Stimulated activated CD4-positive, alpha-beta T cell treated with anti-CD3 and anti-CD28 coated beads, Interleukin-1b, Interleukin-23, amount 100 ng/mL, for 1 hour (primary cell): ENCODE results near the gene CACNA1D.
"Not testable (repeated sequence)": the region's sequence is repeated elsewhere in the genome, so short reads cannot be mapped to it uniquely, and the experiment has no call there.

Experiments used
- DNase-seq, 2 donors: peaks; one replicate each; pipeline ENCODE4 v3.0.0-alpha.2; 2020; ENCODE audit warnings: low read depth in 2 of 2

CACNA1D gene

DNA sequence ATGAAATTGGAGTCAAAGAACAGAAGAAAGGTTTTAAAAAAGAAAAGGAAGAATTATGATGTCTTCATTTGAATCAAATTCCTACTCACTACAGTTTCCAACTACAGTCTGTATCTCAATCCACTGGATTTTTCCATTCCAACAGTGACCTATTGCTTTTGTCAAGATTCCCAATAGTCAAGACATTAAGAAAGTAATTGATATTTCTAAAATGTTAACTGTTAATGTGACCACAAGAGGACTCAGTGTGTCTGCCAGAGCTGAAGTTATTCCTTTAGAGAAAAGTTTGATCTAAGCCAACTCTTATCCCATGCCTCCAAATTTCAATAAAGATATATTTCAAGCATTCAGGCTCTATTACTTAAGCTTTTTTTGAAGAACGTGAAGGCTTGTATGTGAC, 163.2 kb downstream of the CACNA1D start:
- DNase-seq = no peak

DNA sequence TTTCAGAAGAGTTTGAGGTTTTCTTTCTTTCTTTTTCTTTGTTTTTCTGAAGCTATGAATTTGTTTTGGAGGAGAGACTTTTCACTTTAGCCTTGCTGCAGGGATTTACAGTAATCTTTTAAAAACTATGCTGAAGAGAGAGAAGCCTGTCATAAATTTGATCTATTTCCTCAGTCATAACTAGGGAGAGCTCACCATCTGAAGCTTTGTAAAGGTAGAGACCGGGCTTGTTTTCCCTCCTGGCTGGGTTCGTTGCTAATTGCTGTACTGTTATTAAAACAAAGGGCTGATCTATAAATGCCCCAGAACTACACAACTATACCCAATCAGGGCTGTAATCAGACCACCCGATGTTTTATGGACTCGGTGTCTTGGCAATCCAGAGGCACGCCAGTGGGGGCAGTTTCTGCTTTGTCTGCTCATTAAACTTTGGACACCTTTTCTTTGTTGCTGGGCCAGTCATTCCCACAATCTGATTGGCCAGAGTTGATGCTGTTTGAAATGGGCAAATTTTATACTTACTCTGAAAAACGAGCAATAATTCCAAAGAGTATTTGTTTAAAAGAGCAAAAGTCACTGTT, 164.3 kb downstream of the CACNA1D start:
- DNase-seq = no peak

DNA sequence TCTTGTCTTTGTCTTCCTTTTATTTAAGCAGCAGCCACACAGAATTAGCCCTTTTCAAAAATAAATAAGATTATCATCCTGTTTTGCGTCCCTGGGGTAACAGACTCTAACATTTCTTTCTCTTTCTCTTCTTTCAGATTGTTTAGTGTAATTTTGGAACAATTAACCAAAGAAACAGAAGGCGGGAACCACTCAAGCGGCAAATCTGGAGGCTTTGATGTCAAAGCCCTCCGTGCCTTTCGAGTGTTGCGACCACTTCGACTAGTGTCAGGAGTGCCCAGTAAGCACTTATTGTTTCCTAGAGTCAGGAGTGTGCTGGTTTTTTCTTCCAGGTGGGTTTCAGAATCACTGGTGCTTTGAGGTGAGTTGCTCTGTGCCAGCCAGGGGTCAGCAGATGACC, 165.6 kb downstream of the CACNA1D start:
- DNase-seq = no peak

DNA sequence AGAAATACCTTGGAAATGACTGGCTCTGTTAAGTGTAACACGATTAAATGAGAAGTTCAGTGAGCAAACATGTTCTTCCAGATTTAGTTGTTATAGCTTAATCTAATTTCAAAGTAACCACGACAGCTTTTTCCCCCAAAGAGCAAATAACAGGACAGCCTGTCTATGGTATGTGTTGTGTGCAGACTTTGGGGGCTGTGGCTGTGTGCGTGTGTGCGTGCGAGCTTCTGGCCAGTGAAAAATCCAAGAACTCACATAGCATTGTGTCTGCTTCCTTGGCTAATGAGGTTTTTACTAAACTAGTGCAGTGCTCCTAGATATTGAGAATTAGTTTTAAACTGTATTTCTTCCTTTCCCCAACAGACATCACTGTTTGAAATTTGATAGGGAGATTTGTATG, 167.1 kb downstream of the CACNA1D start:
- no peak for DNase-seq

DNA sequence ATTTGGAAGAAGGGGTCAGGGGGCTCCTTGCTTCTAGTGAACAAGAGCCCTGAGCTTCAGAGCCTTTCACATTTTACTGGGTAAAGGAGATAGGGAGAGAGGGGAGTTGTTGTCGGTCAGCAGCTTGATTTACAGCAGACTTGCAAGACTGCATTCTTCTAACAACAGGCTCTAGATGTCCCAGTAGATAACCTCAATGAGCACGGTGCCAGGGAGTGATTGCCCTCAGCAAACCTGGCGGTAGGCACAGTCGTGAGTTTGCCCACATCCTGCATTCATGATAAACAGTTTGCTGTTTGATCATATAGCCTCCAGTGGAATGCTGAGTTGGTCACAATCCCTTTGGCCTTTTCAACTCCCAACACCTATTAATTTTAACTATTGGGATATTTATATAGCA, 170.4 kb downstream of the CACNA1D start:
- DNase-seq = not testable (repeated sequence)

DNA sequence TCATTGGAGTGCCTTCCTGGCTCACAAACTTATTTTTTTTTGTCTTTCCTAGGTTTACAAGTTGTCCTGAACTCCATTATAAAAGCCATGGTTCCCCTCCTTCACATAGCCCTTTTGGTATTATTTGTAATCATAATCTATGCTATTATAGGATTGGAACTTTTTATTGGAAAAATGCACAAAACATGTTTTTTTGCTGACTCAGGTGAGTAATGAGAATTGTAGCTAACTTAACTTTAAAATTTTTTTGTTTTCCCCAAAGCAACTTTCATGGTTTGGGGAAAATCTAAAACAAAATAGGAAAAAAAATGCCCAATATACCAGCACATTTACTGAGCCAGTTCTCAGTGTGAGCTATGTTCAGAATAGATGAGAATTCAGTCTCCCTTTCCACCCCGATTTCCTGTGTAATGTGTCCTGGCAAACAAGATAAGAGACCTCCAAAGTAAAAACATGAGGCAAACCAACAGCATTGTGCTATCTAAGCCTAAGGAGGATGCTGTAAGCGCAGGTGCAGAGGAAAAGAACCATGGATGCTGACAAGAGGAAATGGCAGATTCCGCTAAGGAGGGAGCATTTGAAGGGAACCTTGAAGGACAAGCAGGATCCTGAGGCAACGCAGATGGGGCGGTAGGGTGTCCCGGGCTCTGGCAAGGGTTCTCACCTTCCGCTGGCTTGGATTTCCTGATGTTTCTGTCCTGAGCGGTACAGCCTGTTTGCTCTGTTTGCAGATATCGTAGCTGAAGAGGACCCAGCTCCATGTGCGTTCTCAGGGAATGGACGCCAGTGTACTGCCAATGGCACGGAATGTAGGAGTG, 171.4 kb downstream of the CACNA1D start:
- DNase-seq = no peak

DNA sequence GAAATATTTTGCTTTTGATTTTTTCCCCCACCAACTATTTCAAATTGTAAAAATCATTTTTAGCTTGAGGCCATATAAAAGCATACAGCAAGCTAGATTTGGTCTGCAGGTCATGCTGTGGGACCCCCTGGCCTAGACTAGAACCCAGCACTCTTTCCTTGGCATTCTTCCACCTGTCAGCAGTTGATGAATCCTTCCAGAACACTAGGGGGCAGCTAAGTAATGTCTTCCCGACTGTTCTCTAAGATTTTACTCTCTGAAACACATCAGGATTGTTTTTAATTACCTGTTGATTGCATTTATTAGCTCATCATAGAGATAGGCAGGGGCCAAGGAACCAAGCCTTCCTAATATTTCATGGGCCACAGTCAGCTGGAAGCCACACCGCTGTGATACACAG, 174.5 kb downstream of the CACNA1D start:
- no peak for DNase-seq

DNA sequence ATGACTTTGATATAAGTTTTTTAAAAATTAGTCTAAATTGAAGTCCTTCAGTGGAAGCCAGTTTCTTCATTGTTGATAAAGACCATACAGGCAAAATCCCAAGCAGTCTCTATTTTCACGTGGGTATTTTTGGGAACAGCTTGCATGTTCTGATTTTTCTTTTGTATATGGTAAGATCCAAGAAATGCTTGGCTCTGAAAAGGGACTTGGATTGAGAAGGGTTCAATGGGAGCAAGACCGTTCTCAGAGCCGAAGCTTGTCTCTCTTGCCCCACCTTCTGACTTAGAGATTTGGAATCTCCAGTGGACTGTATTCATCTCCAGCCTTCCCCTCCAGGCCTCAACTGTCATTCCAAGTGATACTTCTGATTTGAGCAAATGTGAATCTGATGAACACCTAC, 176.3 kb downstream of the CACNA1D start:
- DNase-seq = no peak

DNA sequence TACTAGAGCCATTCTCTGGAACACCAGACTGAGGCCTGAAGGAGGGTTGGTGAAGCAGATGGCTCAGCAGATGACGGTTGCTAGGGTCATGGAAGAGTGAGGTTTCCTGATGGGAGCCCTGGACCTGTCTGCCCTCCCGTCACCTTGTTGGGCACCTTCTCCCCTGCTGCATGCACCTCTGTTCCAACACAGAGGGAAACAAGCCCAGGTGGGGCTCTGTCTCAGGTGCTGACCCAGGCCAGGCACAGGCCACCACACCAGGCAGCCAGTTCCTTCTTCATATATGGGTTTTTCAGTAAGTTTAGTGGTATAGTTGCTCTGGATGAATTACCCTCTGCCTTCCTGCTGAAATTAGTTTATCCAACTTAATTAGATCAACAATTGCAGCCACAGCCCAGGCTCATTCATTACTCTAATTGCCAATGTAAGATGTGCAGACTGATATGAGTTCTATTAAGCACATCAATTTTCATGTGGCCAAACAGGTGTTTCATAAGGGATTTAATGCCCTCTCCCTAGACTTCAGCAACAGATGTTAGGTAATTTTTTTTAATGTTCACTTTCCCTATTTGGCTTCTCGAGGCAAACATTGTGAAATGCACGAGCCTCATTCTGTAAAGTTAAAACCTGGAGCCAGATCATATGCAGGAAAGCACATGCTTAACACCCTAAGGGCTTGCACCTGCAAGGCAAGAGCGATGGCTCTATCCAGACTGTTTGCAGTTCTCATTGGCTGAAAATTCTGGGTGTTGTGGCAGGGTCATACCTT, 177.0 kb downstream of the CACNA1D start:
- no peak for DNase-seq

DNA sequence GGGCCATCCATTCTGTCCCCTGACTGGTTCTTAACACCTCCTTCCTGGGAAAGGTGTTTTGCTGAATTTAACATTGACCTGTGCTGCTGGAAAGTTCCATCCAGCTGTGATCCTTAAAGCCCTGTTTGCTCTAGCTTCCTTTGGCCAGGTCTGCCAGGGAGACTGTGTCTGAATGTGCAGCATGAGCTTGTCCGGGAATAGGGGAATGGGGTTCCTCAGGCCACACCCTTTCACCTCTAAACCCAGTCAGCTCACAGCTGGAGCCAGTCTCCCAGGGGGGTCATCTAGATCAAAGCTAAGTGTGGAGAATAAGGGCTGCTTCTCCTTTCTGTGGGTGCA, 177.5 kb downstream of the CACNA1D start:
- DNase-seq = no peak

DNA sequence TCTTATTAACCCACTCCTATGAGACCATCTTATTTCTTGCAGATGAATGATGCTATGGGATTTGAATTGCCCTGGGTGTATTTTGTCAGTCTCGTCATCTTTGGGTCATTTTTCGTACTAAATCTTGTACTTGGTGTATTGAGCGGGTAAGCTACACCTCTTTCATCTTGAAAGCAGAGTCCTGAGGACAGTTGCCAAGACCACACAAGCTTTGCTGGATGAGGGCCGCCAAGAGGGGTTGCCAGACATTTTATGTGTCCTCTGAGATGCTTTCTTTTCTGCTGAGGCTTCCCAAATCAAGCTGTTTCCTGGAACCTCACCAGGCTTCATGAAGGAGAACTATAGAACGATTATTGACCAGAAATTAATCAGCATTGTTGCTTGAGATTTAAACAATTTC, 178.6 kb downstream of the CACNA1D start:
- DNase-seq = no peak

DNA sequence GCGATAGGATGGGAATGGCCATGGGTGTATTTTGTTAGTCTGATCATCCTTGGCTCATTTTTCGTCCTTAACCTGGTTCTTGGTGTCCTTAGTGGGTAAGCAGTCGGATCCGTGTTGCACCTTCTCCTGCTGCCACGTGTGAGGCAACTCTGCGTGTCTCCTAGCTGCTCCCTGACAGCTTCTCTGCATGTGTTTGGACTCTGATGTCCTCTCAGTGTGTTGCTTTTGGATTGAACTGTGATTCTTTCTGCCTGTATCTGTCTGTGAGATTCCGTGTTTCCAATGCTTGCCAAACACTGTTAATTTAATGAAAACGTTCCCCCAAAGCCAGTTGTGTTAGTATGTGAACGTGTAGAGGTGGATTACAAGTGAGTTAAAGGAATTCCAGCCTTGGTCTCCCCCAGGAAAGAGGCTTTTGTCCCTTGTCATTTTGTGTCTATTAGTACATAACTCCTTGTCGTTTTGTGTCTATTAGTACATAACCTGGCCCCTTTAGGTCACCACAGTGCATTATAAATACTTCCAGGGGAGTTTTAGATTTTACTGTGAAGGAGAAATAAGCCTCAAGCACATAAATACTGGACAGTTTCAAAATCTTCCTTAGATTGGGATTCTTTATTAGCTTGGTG, 179.4 kb downstream of the CACNA1D start:
- DNase-seq = no peak

DNA sequence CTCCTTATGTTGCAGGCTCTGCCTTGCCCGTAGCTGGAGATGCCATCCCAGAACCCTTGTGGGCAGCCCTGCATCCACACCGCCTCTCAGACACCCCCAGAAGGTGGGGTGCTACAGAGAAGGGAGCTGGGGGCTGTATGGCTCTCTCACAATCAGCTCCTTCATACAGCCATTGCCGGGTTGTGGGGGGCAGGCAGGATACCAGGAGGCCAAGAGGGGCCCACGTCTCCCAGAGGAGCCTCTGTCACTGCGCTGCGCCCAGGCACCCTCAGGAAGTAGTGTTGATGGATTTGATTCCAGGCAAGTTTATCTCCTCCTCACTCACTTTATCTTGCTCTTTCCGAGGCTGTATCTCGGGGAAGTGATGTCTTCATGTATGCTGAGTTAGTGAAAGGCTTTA, 180.2 kb downstream of the CACNA1D start:
- DNase-seq = no peak

DNA sequence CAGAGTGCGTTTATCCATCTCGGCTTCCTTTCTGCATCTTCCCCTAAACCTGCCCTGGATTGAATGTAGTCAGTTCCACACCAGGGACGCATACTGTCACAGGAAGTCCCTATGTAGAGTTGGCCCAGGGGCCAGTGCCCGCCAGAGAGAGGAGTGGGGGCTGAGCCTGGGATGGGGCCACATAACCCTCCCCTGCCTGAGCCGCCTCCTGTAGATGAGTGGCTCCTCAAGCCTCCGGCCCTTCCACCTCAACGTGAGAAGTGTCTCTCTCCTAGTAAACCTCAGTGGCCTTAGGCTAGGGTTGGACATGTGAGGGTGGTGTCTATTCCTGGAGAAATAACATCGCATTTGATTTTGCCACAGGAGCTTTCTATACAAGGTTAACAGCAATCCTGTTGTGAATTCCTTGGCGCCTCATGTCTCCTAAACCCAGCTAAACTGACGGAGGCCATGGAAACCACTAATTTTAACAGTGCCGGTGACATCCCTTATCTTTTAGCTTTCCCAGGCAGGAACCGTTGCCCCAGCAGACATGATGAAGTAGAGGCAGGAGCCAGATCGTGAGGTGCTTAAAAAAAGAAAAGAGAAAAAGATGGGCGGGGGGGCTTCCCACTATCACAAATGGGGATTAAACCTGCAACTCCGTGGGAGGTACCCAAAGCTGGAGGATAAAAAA, 180.7 kb downstream of the CACNA1D start:
- no peak for DNase-seq

DNA sequence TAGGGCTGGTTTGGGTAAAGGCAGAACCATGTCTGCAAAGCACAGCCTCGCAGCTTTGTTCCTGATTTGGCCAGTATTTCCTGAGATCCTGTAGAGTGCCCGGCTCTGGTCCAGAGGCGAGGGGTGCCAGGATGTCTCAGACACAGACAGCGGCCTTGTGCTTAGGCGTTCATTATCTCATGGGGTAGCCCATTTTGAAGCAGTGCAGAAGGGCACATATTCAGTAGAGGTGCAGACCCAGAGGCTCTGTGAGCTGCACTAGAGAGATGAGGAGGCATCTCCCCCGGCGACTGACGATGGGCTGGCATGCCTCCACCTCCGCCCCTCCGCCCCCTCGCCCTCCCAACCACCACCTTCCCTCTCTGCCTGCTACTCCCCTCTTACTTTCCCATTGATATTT, 181.5 kb downstream of the CACNA1D start:
- DNase-seq = no peak

DNA sequence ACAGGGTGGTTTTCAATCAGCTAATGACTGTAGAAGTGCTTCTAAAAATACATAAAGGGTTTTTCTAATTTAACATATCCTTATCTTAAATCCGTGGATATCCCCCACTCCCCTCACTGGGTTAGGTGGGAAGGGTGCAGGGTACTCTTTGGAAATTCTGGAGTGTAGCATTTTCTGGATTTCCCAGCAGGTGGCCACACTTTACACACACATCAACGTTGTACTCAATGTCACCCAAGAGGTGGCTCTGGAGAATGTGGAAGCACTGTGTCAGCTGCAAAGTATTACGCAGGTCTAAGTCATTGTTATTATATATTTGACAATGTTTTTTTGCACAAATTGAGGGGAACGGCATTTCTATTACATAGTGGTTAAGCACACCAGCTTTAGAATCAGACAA, 183.0 kb downstream of the CACNA1D start:
- DNase-seq = no peak

DNA sequence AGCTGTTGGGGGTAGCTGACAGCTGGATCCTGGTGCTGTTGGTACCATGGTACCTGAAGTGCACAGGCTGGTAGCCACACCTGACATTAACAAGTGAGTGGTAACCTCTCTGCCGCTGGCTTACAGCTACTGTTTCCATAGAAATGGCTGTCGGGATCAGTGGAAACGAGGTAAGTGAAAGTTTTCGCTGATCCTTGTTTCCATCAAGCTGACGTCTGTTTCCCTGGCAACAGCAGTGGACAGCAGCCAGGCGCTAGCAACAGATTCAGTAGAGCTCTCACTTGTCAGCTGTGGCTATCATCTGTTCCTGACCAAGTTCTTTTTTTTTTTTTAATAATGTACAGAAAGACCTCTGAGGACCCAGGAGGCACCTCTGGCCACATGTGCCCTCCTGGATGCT, 185.6 kb downstream of the CACNA1D start:
- no peak for DNase-seq

DNA sequence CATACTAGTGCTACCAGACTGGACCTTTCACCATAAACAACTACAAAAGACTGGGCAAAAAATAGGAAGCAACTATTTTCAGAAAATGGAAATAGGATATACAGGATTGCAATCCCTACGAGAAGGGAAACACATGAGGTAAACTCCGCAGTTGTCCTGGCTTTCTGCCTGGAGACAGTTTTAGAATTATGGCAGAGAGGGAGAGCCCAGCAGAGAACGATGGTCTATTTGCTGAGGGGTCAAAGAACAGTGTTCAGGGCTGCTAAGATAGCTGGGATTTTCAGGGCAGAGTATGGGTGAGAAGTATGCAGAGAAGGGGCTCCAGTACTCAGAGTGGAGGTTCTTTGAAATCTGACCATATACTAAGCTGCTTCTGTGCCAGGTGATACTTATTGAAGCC, 188.4 kb downstream of the CACNA1D start:
- no peak for DNase-seq

DNA sequence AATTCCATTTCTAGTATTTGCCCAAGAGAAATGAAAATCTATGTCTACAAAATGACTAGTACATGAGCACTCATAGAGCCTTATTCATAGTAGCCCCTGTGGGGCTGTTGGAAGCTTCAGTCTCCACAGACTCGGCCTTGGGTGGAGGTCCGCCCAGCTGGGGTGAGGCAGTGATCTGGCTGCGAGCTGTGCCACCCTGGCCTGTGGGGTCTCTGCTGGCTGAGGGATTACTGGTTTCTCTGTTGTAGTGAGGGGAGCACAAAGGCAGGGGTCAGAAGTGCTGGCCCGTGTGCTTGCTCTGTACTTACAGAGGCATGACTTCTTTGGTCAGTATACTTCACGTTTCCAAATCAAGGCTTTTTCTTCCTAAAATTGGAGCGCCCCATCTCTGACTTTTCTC, 193.7 kb downstream of the CACNA1D start:
- no peak for DNase-seq

DNA sequence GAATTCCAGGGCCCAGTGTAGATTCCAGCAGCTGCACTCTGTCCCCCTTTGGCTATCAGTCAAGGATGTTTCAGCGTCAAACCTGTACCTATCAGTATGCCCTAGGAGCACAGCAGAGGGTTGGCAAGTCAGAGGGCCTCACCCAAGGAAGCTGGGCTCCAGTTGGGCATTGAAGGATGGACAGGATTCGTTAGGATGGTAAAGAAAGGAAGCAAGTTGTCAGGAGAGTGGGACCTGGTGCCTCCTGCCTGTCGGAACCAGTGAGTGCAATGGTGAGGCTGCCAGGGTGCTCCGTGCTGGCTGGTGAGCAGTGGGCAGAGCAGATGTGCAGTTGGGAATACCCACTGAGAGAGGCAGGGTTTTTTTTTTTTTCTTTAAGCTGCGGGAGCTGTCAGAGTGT, 194.6 kb downstream of the CACNA1D start:
- no peak for DNase-seq

DNA sequence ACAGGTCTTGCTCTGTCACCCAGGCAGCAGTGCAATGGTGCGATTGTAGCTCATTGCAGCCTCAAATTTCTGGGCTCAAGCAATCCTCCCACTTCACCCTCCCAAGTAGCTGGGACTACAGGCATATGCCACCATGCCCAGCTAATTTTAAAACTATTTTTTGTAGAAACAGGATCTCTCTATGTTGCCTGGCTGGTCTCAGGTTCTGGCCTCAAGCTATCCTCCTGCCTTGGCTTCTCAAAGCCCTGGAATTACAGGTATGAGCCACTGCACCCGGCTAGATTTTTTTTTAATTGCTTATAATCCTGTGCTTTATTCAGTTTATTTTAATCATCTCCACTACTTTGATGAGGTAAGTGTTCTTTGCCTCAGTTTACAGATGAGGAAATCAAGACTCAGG, 195.3 kb downstream of the CACNA1D start:
- DNase-seq = no peak

DNA sequence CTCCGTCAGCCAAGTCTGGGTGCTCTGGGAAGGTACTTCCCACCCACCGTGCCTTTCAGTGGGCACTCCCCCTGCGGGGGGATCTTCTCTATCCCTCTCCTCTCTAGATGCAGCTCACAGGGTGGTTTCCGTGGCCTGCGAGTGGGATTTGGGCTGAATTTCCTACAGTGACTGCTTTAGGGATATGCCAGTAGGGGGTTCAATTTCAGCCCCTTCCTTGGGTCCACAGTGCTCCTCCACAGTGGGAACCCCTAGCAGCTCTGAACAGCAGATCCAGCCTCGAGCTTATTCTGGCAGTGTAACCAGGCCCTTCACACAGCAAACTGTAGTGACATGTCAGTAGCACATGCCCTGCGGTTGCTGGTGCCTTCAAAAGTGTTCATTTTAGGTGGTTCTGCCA, 196.1 kb downstream of the CACNA1D start:
- no peak for DNase-seq
